Mucosa of rectum (tissue), 2 donors: Measurements from ENCODE around the gene RGS9.

ENCODE experiments used
- H3K27ac ChIP-seq, 2 donors: one replicate each; pipeline ENCODE4 v1.7.0; 2013; ENCODE audit warnings: inconsistent platforms in 2 of 2, low read depth in 2 of 2, low read length in 2 of 2
- H3K27me3 ChIP-seq, 2 donors: one replicate each; pipeline ENCODE4 v1.7.0; 2013; ENCODE audit warnings: low read length in 2 of 2; ENCODE audit not compliant: control insufficient read depth in 2 of 2, insufficient read depth in 2 of 2
- H3K36me3 ChIP-seq, 2 donors: one replicate each; pipeline ENCODE4 v1.7.0; 2013; ENCODE audit warnings: low read length in 2 of 2; ENCODE audit not compliant: control insufficient read depth in 2 of 2, insufficient read depth in 2 of 2
- H3K4me1 ChIP-seq, 2 donors: one replicate each; pipeline ENCODE4 v1.7.0; 2013; ENCODE audit warnings: low read length in 2 of 2, mild to moderate bottlenecking in 1 of 2; ENCODE audit not compliant: control insufficient read depth in 2 of 2, insufficient read depth in 2 of 2
- H3K4me3 ChIP-seq, 2 donors: one replicate each; pipeline ENCODE4 v1.7.0; 2013; ENCODE audit warnings: low read length in 2 of 2
- H3K9ac ChIP-seq, 2 donors: one replicate each; pipeline ENCODE4 v1.7.0; 2013; ENCODE audit warnings: low read length in 2 of 2, low read depth in 1 of 2, mild to moderate bottlenecking in 1 of 2
- H3K9me3 ChIP-seq, 2 donors: one replicate each; pipeline ENCODE4 v1.7.0; 2013; ENCODE audit warnings: low read length in 2 of 2; ENCODE audit not compliant: control insufficient read depth in 2 of 2
- donor health status: healthy.
- donor health status: Normal muscosa, but diverticular disease.

The RGS9 gene

DNA sequence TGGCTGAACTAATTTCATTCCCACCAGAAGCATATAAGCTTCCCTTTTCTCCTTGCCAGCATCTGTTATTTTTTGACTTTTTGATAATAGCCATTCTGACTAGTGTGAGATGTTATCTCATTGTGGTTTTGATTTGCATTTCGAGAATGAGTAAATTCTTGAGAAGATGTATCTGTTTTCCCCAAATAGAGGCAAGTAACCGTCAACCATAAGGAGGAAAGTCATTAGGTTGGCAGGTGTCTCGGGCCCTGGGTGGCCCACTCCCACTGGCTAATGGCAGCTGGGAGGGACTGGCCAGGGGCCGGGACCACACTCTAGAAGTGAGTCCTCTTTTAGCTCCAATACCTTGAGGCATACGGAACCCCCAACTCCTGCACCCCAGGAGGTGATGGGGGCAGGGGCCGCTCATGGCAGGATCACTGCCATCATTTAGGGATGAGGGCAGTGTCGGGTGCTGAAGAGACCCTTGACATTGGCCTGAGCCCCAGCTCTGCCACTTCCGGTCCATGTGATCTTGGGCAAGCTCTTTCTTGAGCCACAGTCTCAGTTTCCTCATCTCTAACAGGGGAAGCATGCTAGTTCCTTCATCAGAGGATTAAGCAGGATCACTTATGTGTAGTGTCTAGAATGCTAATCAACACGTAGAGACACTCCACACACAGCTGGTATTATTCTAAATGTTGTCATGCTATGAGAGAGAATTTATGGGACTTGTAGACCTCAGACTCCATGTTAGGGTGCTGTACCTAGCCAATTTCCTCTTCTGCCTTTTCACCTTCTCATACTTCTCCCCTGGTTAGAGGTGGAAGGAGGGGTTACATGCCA lies 44.3 kb downstream of the RGS9 start:
- Histone ChIP-seq H3K4me1 (peaks cover 0 to 6% of the 10 kb centered on the region in 2 donors), H3K9ac (no peak overlapping the region), H3K36me3 (no peaks in the 10 kb centered on the region), H3K27ac (no peak overlapping the region), H3K27me3 (no peaks in the 10 kb centered on the region), H3K9me3 (no peaks in the 10 kb centered on the region), H3K4me3 (no peak overlapping the region)

DNA sequence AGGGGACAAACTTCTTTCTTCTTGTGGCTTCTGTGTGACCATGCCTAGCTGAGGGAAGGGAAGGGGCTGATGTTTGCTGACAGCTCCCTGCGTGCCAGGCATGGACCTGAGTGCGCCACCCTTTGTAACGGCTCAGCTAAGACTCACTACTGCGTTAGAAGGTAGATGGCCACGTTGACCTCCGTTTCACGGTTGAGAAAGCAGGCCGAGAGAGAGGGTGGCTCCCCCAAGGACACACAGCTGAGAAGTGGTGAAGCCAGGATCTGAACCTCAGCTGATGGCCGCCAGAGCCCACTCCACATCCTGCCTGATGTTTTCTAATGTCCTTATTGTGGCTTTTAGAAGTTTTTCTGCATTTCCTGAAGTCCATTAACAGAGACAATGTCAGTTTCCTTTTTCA lies 45.1 kb downstream of the RGS9 start:
- H3K27ac ChIP-seq, result no peak overlapping the region
- H3K9ac ChIP-seq, result no peak overlapping the region
- H3K9me3 ChIP-seq, result no peaks in the 10 kb centered on the region
- H3K4me1 ChIP-seq, result peaks cover 0 to 6% of the 10 kb centered on the region in 2 donors
- no peaks in the 10 kb centered on the region for H3K27me3 ChIP-seq
- H3K36me3 ChIP-seq, result no peaks in the 10 kb centered on the region
- H3K4me3 ChIP-seq, result no peak overlapping the region

DNA sequence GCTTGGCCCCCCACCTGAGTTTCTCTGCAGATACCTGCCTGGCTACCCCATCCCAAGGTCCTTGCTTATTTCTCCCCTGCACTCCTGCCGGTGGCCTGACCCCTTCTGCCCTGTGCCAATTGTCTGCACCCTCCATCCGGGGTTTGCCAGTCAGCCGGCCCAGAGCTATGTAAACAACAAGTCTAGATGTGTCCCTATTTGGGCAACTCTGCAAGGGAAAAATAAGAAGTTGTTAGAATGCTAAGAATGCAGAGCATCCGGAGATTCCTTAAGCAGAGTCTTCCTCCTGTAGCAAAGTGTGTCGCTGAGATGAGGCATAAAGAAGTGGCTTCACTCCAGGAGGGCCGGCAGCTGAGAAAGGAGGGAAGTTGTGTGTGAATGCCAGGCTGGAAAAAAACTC lies 46.6 kb downstream of the RGS9 start:
- H3K27me3 ChIP-seq, result no peaks in the 10 kb centered on the region
- no peak overlapping the region for H3K27ac ChIP-seq
- no peaks in the 10 kb centered on the region for H3K9me3 ChIP-seq
- H3K9ac ChIP-seq, result no peak overlapping the region
- no peaks in the 10 kb centered on the region for H3K36me3 ChIP-seq
- H3K4me3 ChIP-seq, result no peak overlapping the region
- peaks cover 0 to 6% of the 10 kb centered on the region in 2 donors for H3K4me1 ChIP-seq

DNA sequence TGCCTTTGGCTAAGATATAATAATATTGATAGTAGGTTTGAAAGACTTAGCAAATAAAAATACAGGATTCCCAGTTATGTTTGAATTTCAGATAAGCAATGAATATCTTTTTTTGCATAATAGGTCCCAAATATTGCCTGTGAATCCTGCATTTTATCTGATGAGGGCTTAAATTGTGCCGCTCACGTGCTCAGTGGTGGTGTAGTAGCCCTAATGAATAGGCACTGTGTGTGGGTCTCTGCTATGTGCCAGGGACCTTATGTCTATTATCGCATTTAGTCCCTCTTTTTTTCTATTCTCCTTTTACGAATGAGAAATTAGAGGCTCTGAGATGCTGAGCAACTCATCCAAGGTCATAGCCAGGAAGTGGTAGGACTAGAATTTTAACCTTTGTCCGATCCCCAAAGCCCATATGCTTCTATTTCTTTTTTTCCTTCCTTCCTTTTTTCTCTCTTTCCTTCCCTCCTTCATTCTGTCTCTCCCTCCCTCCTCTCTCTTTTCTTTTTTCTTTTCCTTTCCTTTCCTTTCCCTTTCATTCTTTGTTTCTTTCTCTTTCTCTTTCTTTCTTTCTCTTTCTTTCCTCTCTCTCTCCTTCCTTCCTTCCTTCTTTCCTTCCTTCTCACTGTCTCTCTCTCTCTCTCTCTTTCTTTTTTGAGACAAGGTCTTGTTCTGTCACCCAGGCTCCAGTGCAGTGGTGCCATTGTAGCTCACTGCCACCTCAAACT lies 47.2 kb downstream of the RGS9 start:
- Histone ChIP-seq H3K4me1 (peaks cover 0 to 3% of the 10 kb centered on the region in 2 donors), H3K27me3 (no peaks in the 10 kb centered on the region), H3K36me3 (no peaks in the 10 kb centered on the region), H3K9me3 (no peaks in the 10 kb centered on the region), H3K27ac (no peak overlapping the region), H3K4me3 (no peak overlapping the region), H3K9ac (no peak overlapping the region)

DNA sequence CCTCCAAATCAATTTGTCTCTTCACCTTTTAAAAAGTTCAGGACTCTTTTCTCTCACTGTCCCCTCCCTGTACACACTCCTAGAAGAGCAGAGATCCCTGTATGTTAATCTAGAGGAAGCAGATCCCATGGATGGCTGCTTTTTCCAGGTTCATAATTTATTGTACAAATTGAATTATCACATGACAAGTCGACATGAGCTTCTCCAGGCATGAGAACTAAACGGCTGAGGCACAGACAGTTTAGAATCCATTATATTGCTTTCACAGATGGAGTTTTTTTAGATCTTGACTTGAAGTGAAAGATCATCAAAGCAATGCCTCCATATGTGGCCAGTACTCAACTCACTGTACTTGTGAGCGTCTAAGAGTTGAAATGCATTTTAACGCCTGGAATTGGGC lies 47.9 kb downstream of the RGS9 start:
- H3K9ac ChIP-seq, result no peak overlapping the region
- no peak overlapping the region for H3K27ac ChIP-seq
- no peaks in the 10 kb centered on the region for H3K9me3 ChIP-seq
- no peaks in the 10 kb centered on the region for H3K36me3 ChIP-seq
- H3K27me3 ChIP-seq, result no peaks in the 10 kb centered on the region
- no peak overlapping the region for H3K4me3 ChIP-seq
- H3K4me1 ChIP-seq, result no peaks in the 10 kb centered on the region

DNA sequence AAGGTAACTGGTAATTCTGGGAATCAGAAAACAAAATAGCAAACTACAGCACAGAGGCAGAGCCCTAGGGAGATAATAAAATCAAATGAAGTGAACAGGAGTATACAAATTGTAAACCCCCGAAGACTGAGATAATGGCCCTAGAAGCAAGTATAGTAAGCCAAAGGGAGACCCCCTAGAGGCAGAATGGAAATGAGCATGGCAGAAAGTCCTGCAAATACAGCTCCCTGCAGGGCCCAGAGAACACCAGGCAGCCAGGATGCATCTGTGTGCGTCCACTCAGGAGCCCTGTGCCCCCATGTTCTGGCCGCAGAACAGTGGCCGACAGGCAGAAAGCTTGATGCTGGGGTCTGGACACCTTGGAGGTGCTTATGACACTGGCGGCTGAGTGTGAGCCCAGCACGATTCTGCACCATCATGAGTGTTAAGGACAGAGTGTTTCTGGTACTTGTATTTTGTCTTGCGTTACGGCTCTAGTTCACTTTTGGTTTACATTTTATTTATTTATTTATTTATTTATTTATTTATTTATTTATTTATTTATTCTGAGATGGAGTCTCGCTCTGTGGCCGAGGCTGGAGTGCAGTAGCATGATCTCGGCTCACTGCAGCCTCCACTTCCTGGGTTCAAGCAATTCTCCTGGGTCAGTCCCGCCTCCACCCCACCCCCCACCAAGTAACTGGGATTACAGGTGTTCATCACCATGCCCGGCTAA lies 48.7 kb downstream of the RGS9 start:
- Histone ChIP-seq H3K9me3 (no peaks in the 10 kb centered on the region), H3K36me3 (no peaks in the 10 kb centered on the region), H3K4me3 (no peak overlapping the region), H3K27me3 (no peaks in the 10 kb centered on the region), H3K27ac (no peak overlapping the region), H3K9ac (no peak overlapping the region), H3K4me1 (no peaks in the 10 kb centered on the region)

DNA sequence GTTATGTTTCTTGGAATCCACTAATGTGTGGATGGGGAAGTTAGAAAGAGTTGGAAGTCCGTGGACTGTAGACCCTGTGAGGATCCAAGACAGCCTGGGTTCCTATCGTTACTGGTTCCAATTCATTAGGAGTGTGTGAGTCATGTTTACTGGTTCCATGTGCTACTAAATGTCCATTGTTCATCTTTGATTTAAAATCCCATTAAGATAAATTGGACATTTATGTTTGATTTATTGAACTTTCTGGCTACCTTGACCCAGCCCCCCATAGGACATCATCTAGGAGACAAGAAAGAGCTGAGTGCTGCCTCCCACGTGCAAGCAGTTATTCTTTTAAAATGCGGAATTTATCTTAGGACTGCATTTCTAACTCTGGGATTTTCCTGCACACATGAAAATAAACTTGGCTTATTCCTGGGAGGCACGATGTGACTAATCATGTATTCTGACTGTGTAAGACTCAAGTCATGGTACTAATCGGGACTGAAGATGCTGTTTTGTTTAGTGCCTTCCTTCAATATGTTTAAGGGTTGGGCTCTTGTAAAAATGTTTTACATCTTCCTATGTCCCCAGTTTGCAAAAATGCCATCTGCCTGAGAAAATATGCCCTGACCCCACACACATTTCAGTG lies 53.4 kb downstream of the RGS9 start:
- H3K4me3 ChIP-seq, result no peak overlapping the region
- H3K36me3 ChIP-seq, result no peaks in the 10 kb centered on the region
- H3K9me3 ChIP-seq, result no peaks in the 10 kb centered on the region
- H3K27me3 ChIP-seq, result no peaks in the 10 kb centered on the region
- H3K4me1 ChIP-seq, result no peaks in the 10 kb centered on the region
- H3K27ac ChIP-seq, result no peak overlapping the region
- no peak overlapping the region for H3K9ac ChIP-seq

DNA sequence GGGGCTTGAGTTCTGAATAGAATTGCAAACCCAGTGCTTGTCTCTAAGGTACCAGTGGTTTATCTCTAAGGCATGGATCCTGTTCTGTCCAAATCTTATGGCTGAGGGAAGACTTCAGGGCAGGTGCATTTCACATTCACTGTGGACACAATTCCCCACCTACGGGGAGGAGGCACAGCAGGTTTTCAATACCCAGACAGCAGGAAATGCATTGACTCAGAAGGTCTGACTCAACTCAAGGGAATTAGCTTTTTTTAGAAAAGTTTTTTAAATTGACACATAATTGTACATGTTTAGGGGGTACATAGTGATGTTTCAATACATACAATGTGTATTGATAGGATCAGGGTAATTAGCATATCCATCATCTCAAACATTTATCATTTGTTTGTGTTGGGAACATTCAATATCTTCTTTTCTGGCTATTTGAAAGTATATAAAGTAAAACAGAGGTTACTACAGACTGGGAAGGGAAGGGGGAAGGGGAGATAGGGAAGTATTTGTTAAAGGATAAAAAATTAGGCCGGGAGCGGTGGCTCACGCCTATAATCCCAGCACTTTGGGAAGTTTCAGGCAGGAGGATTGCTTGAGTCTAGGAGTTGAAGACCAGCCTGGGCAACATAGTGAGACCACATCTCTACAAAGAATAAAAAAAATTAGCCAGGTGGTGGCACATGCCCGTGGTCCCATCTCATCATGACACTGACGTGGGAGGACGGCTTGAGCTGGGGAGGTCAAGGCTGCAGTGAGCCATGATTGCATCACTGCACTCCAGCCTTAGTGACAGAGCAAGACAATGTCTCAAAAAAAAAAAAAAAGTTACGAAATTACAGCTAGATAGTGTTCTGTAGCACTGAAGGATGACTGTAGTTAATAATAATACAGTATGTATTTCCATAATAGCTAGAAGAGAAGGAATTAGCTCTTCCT lies 54.9 kb downstream of the RGS9 start:
- Histone ChIP-seq H3K4me1 (no peaks in the 10 kb centered on the region), H3K27ac (no peak overlapping the region), H3K9me3 (no peaks in the 10 kb centered on the region), H3K36me3 (no peaks in the 10 kb centered on the region), H3K9ac (no peak overlapping the region), H3K4me3 (no peak overlapping the region), H3K27me3 (no peaks in the 10 kb centered on the region)

DNA sequence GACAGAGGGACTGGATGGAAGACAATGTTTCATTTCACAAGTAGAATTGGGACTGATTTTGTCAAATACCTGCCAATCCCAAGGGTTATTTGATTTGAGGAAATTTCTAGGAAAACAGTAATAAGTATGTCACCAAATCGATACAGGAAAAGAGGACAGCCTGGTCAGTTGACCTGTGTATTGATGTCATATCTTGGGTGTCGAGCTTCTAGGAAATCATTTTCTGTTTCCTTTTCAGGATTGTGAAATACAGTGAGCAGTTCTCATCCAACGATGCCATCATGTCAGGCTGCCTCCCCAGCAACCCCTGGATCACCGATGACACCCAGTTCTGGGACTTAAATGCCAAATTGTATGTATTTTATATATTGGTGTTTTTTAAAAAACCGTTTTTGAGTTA lies 56.1 kb downstream of the RGS9 start:
- Histone ChIP-seq H3K36me3 (no peaks in the 10 kb centered on the region), H3K27ac (no peak overlapping the region), H3K9ac (no peak overlapping the region), H3K27me3 (no peaks in the 10 kb centered on the region), H3K9me3 (no peaks in the 10 kb centered on the region), H3K4me1 (no peaks in the 10 kb centered on the region), H3K4me3 (no peak overlapping the region)
